NCI-H1105 treated with DMSO at 0.1 percent for 48 hours (cell line): ENCODE data around the gene ZNF319.

Experiments used
- DNase-seq: peaks from one replicate; lab custom pipeline; 2025; lab: John Stamatoyannopoulos, UW

Gene ZNF319

GRCh38 chr16:57956270-57956808 is 44.1 kb downstream of the ZNF319 start:
- no peak for DNase-seq

- DNase-seq: no peak
These were observed 44.8 kb downstream of the ZNF319 start for GRCh38 chr16:57955572-57956188.

GRCh38 chr16:57953857-57954256 is 46.6 kb downstream of the ZNF319 start:
- DNase-seq: no peak

GRCh38 chr16:57952909-57953308 is 47.6 kb downstream of the ZNF319 start:
- no peak for DNase-seq

- no peak for DNase-seq
These were observed 49.1 kb downstream of the ZNF319 start for GRCh38 chr16:57951204-57951960.

GRCh38 chr16:57950382-57950781 is 50.1 kb downstream of the ZNF319 start:
- DNase-seq: no peak

GRCh38 chr16:57949595-57950238 is 50.8 kb downstream of the ZNF319 start:
- no peak for DNase-seq

- DNase-seq: no peak
These were observed 51.5 kb downstream of the ZNF319 start for GRCh38 chr16:57949013-57949412.

GRCh38 chr16:57948027-57948426 is 52.4 kb downstream of the ZNF319 start:
- DNase-seq: no peak

- no peak for DNase-seq
These were observed 53.2 kb downstream of the ZNF319 start for GRCh38 chr16:57947261-57947660.

GRCh38 chr16:57946181-57946801 is 54.2 kb downstream of the ZNF319 start:
- DNase-seq: peak; percentile 46

- no peak for DNase-seq
These were observed 54.7 kb downstream of the ZNF319 start for GRCh38 chr16:57945740-57946138.

- DNase-seq: no peak
These were observed 55.3 kb downstream of the ZNF319 start for GRCh38 chr16:57944970-57945739.
